GM21515 (cell line): ENCODE data around the gene EXOC3L1.

Experiments used
- ATAC-seq: cut with Tn5 transposase; IDR thresholded peaks from one replicate; pipeline ENCODE4 v1.9.1; 2021; ENCODE audit not compliant: unreplicated experiment

The EXOC3L1 gene

DNA sequence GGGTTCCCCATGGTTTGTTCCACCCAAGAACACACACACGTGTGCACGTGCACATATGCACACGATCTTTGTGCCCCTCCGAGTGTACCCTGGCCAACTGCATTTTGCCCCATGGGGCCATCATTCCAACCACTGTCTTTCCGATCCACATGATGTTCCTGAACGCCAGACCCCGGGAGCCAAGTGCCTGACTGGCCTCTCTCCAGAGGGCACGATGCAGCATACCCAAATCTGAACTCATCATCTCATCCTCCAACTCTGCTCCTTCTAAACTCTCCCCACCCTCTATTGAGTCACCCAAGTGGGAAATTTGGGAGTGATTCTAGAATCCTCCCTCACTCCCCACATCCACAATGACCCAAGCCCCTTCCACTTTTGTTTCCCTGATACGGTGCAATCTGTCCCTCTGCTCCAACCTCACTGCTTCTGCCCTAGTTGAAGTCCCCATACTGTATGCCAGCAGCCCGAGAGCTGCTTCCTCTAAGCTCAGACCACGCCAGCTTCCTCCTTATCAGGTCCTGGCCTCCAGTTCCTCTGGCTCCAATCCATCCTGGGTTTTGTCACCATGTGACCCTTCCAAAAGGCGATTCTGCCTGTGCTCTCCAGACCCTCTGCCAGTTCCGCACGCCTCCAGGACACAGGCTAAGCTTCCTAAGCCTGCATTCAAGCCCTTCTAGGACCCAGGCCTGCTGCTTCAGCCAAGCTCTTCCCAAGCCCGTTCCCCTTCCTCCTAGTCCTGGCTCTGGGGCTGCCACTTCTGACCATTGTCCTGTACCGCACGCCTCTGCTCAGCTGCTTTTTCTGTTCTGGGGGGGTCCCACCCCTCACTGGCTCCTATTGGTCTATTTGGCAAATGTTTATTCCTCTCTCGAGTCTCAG, 26.9 kb upstream of the EXOC3L1 start:
- ATAC-seq = no peak

DNA sequence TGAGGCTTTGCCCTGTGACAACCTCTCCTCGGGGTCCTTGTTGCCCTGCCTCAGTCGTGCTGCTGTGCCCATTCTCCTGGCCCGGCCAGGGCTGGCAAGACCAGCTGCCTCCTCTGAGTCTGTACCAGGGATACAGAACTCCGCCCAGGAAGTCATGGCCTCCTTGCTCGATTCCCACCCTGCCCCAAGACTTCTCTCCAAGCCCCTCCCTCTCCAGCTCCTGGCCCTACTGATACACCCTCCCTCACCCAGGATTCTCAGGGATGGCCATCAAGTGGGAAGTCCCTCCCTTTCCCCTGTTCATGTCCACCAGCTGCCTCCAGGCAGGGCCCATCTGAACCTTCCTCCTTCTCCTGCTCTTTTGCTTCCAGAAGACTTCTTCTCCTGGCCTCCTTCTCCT, 25.8 kb upstream of the EXOC3L1 start:
- ATAC-seq = no peak

DNA sequence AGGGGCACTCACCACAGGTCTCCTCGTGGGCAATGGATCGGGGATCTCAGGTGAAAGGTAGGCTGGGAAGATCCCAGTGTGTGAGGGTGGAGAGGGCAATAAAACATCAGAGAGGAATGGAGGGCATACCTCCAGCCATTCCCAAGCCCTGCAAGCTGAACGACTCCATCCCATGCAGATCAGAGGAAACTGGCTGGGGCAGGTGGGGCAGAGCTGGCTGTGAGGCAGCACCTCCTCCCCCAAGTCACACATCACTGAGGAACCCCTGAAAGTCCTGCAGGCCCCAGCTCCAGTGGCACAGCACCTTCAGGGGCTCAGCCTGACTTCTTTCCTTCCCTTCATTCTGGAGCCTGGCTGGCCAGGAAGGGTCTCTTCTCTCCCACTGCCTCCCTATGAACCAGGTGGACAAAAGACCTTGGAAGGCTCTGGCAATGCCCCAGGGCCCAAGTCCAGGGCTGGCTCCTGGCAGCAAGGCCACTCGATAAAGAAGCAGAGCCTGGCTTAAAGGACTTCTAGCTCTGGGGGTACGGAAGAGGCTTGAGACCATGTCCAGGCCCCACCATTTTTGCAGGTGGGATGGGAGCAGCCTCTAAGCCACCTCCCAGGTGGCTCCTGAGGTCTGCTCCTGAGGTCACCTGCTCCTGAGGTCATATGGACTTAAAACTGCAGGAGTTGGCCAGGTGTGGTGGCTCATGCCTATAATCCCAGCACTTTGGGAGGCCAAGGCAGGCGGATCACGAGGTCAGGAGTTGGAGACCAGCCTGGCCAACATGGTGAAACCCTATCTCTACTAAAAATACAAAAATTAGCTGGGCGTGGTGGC, 23.5 kb upstream of the EXOC3L1 start:
- ATAC-seq = no peak

DNA sequence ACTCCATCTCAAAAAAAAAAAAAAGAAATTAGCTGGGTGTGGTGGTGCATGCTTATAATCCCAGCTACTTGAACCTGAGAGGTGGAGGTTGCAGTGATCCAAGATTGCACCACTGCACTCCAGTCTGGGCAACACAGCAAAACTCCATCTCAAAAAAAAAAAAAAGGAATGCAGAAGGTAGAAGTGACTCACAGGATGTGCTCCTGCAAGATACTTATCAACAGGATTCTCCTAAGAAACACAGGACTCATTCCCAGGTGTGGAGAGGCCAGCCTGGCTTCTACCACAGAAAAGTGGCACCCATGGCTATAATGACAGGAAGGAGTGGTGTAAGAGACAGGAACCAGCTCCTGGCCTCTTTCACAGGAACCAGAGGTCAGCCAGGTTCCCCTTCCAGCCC, 22.8 kb upstream of the EXOC3L1 start:
- ATAC-seq = no peak

DNA sequence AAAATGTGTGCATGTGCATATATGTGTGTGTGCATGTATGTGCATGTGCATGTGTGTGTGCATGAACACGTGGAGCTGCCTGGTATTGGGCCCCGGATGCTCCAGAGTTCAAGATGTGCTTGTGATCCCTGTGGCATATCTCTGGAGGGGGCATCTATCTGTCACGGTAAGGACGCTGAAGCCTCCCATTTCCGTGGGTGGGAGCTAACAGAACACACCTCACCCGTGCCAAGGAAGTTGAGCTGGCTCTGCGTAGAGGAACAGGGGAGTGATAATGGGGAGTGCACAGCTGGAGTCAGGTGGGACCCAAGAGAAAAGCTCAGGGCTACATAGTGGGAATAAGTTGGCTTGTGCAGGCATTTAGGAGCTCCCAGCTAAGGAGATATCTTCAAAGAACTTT, 21.7 kb upstream of the EXOC3L1 start:
- no peak for ATAC-seq

DNA sequence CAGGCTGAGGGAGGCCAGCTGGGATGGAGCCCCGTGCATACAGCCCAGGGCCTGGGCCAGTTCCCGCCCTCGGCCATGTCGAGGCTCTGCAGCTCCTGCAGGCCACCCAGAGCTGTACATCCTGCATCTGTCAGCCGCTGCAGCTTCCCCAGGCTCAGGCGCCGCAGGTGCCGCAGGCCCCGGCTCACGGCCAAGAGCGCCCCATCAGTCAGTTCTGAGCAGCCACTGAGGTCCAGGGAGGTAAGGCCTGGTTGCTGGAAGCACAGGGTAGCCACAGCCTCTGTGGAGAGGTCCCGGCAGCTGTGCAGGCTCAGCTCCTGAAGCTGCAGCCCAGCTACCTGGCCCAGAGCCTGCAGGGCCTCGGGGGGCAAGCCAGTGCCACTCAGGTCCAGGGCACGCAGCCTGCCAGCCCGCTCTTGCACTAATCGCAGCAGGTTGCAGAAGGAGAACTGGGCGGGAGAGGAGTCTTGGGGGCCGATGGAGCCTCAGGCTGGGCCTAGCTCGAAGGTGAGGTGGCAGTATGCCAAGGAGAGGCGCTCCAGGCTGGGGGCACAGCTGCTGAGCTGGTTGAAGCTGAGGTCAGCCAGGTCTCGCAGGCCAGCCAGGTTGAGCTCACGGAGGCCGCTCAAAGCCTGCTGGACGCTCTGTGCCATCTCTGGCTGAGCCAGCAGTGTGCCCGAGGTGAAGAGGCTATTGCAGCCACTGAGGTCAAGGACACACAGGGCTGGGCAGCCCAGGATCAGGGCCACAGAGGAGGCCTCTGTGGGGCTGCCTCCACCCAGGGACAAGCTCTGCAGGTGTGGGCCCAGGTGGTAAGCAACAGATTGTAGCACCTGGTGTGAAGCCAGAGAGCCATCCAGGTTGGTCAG, 20.4 kb upstream of the EXOC3L1 start:
- no peak for ATAC-seq

DNA sequence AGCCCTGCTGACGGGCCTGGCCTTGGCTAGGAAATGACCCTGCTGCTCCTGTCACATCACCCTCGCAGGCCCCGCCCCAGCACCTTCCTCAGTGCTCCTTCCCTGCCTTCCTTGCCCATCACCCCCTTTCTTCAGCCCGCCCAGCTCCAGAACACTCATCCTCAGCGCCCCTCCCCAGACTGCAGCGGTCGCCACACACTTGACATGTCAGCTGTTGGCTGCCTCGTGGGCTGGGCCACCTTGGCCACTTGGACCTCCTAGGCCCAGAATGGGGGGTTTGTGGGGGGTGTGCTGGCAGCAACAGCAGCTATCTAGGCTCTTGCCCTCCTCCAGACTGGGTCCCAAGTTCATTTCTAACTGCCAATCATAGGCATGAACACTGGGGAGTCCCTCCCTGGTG, 19.6 kb upstream of the EXOC3L1 start:
- ATAC-seq = no peak

DNA sequence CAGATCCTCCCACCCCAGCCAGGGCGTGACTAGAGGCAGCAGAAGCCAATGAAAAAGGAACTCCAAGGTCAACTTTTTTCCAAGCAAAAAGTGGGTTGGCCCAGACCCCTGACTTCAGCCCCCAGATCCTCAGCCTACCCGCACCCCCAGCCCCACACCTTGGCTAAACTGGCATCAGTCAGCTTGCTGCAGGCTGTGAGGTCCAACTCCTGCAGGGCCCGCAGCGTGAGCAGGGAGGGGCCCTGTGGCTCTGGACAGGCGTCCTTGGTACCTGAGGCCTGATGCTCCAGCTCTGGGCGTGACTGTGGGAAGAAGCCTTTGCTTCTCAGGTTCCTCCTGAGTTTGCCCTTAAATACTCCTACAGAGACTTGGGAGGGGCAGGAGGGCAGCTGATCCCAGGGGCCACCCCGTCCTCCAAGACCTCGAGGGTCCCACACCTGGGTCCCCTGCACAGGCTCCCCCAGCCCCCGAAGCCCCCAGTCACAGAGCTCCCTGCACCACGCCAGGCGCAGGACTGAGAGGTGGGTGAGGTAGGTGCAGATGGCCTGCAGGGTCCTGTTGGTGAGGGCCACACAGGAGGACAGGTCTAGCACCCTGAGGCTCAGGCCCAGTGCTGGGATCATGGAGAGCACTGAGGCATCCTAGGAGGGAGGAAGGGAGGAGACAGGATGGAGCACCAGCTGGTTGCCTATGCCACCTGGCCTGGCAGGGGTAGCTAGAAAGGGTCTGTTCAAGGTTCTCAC, 18.4 kb upstream of the EXOC3L1 start:
- no peak for ATAC-seq

DNA sequence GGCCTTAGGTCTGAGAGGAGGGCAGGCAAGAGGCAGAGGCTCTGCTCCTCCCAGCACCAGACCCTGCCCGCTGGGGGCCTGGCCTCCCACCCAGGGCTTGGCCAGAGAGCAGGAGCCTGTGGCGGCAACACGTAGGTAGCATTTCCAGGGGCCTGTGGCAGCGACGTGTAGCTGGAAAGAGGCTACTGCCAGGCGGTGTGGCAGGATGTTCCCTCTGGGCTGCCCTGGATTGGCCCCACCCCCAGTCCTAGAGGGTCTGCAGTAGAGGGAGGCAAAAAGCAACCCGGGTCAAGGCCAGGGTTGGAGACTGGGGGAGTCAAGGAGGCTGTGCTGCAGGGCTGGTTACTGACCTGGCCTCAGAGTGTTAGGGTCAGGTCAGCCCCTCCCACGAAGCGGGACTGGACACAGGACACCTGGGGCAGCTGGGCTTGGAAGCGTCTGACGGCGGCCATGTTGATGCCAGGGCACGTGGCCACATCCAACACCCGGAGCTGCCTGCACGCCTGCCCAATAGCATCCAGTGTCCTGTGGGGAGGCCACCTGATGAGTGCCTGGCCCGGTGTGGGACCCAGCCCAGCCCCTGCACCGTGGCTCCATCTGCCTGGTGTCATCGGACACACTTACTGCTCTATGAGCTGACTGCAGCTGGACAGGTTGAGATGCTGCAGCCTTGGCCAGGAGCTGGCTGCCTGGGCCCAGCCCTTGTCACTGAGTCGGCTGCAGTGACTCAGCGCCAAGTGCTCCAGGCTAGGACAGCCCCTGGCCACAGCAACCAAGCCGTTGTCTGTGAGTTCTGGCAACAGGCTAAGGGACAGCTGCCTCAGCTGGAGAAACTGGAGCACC, 17.5 kb upstream of the EXOC3L1 start:
- no peak for ATAC-seq

DNA sequence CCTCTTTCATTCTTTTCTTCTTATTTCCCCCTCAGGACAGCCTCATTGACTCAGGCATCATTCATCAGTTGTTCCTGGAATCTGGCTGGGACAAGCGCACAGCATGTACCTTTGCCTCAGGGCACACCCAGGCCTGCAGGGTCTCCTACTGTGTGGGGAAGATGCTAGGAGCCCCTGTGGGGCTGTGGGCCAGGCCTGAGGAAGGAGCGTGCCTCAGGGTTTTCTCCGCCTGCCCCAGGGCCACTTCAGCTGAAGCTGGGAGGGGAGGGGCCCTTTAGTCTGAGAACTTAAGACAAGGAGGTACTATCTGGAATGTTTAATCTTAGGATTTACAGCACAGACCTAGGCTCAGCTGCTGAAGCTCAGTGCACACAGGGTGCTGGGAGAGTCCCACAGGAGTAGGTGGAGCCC, 16.9 kb upstream of the EXOC3L1 start:
- no peak for ATAC-seq

DNA sequence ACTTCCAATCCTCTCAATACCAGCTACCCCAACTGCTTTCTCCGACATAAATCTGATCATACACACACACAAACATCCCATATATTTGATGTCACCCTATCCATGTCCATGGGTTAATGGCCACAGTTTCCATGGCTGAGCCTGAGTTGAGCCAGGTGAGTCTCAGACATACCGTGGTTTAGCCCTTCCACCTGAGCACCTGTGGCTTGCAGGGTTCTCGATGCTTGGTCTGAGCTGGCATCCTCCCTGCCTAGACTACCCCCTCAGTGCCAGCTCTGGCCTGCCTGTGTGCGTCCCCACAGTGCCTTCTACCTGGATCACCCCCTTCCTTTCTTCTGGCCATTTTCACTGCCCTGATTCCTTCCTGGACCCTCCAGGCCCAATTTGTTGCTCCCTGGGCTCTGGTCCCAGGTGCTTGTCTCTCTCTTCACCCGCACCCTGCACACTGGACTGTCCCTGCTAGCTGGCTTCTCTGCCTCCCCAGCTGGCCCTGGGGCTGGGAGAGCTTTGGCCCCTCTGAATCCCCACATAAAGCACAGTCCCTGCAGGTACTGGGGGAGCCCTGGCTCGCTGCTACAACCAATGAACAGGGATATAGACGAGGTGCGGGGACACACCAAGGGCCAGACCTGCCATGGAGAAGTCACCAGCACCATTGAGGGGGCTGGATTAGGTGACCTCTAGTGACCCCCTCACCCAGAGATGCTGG, 16.3 kb upstream of the EXOC3L1 start:
- ATAC-seq = no peak

DNA sequence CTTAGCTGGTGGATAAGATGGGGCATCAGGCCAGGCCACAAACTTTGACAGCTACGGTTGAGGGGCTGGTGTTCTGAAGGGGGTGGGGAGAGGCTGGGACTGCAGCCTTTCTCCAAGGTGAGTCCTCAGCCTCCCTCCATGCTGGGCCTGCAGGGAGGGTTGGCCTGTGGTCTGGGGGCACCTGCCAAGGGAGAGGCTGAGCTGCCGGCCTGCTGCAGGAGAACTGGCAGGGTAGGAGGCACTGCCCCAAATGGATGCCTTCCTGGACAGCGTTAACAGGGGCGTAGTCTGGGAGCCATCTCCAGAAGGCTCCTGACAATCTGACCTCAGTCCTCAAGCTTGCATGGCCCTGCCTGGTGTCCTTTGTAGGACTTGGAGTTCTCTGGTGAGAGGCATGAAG, 14.1 kb upstream of the EXOC3L1 start:
- no peak for ATAC-seq

DNA sequence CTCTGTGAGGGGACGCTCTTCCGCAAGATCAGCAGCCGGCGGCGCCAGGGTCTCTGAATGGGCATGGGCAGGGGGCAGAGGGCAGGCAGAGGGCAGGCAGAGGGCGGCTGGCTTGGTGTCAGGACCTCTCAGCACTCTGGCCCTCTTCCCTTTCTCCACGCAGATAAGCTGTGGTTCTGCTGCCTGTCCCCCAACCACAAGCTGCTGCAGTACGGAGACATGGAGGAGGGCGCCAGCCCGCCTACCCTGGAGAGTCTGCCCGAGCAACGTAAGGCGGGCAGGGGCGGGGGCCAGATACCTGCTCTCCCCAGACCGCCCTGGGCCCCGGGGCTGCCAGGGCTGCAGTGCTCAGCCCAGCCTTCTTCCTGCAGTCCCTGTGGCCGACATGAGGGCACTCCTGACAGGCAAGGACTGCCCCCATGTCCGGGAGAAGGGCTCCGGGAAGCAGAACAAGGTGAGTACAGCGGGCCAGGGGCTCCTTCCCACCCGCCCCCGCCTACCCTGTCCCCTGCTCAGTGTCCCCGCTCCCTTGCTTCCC, 13.1 kb upstream of the EXOC3L1 start:
- no peak for ATAC-seq

DNA sequence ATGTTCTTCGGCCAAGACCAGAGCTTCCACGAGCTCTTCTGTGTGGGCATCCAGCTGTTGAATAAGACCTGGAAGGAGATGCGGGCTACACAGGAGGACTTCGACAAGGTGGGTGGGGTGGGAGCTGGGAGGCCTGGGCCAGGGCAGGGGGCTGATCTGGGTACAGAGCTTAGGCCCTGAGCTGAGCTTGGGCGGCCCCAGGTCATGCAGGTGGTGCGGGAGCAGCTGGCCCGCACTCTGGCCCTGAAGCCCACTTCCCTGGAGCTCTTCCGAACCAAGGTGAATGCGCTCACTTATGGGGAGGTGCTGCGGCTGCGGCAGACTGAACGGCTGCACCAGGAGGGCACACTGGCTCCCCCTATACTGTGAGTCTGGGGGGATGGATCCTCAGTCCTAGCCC, 12.5 kb upstream of the EXOC3L1 start:
- no peak for ATAC-seq

DNA sequence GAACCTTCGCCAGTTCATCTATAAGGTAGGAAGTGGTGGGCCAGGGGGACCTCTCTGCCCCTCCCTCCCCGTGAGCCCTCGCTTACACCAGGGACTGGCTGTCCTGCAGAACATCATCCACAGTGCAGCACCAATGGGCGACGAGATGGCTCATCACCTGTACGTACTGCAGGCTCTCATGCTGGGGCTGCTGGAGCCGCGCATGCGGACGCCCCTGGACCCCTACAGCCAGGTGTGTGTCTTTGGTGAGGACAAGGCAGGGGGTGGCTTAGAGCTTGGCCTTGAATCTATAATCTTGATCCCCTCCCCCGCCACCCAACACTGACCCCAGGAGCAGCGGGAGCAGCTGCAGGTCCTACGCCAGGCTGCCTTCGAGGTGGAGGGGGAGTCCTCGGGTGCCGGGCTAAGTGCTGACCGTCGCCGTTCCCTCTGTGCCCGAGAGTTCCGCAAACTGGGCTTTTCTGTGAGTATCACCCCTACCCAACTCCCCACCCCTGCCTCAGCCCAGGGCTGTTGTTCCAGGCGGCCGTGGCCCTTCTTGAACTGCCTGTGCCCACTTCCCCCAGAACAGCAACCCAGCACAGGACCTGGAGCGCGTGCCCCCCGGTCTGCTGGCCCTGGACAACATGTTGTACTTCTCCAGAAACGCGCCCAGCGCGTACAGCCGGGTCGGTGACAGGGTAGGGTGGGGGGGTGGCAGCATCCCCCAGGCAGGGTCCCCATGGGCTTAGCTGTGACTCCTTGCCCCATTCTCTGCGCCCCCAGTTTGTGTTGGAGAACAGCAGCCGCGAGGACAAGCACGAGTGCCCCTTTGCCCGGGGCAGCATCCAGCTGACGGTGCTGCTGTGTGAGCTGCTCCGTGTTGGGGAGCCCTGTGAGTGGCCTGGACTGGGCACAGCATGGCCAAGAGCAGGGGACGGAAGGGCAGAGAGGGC, 11.7 kb upstream of the EXOC3L1 start:
- ATAC-seq = no peak

DNA sequence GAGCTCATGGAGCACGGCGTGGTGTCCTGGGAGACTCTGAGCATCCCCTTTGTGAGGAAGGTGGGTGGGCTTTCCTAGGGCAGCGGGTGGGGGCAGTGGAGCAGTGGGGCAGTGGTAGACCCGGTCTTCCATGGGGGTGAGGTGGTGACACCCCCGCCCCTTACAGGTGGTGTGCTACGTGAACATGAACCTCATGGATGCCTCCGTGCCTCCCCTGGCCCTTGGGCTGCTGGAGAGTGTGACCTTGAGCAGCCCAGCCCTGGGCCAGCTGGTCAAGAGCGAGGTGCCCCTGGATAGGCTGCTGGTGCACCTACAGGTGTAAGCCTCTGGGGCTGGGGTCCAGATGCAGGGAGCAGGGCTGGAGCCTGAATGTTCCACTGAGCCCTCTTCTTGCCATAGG, 10.6 kb upstream of the EXOC3L1 start:
- ATAC-seq = no peak

DNA sequence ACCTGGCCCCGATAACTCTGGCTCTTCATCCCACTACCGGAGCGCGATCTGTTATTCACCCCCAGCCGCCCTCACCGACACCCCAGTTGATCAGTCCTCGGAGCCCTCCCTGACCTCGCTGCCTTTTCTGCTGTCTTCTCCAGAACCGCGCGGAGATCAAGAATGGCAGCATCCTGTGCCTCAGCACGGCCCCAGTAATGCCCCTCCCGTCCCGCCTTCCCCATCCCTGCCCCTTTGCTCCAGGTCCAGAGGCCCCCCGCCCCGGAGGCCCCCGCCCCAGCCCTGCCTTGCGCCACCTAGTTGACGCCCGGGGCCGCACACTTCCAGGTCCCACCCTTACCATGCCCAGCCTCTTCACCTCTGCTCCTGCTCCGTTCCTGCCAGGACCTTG, 9.9 kb upstream of the EXOC3L1 start:
- ATAC-seq = no peak
